ENCODE data around the gene CAMK1D. TPM values are rescaled to one million over a fixed set of nuclear protein-coding genes. Genes with fewer than 3 reads are reported as not detected.

Gene CAMK1D
- total RNA-seq, 2 experiments from 2014 or later, result 7.5 to 9.0 TPM

- Mint-ChIP-seq H3K36me3 (no peaks in the 10 kb centered on the region), H3K27me3 (no peaks in the 10 kb centered on the region), H3K9me3 (no peaks in the 10 kb centered on the region), H3K4me1 (no peaks in the 10 kb centered on the region), H3K4me3 (no peak overlapping the region), H3K27ac (no peak overlapping the region)
- POLR2A ChIA-PET, result no interaction called here
- DNase-seq (no peak), ATAC-seq (ENCODE audit: low read depth) (no peak)
Measured at GRCh38 chr10:12749760-12750478, 400.6 kb downstream of the CAMK1D start.

- H3K4me3 Mint-ChIP-seq, result no peak overlapping the region
- no peaks in the 10 kb centered on the region for H3K36me3 Mint-ChIP-seq
- no peaks in the 10 kb centered on the region for H3K4me1 Mint-ChIP-seq
- ATAC-seq (ENCODE audit: low read depth) (no peak), DNase-seq (no peak)
- H3K27me3 Mint-ChIP-seq, result no peaks in the 10 kb centered on the region
- H3K9me3 Mint-ChIP-seq, result no peaks in the 10 kb centered on the region
- no peak overlapping the region for H3K27ac Mint-ChIP-seq
- POLR2A ChIA-PET, result no interaction called here
Measured at GRCh38 chr10:12750526-12751201, 401.3 kb downstream of the CAMK1D start.

- no peaks in the 10 kb centered on the region for H3K36me3 Mint-ChIP-seq
- POLR2A ChIA-PET, result no interaction called here
- H3K4me3 Mint-ChIP-seq, result no peak overlapping the region
- no peak for DNase-seq
- no peaks in the 10 kb centered on the region for H3K9me3 Mint-ChIP-seq
- ATAC-seq (ENCODE audit: low read depth), result no peak
- no peaks in the 10 kb centered on the region for H3K27me3 Mint-ChIP-seq
- H3K4me1 Mint-ChIP-seq, result no peaks in the 10 kb centered on the region
- H3K27ac Mint-ChIP-seq, result no peak overlapping the region
Measured at GRCh38 chr10:12755075-12755474, 405.7 kb downstream of the CAMK1D start.

GRCh38 chr10:12757351-12757750 lies 408.0 kb downstream of the CAMK1D start:
- DNase-seq, result no peak
- no peaks in the 10 kb centered on the region for H3K4me1 Mint-ChIP-seq
- no peaks in the 10 kb centered on the region for H3K36me3 Mint-ChIP-seq
- ATAC-seq (ENCODE audit: low read depth), result no peak
- no peak overlapping the region for H3K4me3 Mint-ChIP-seq
- POLR2A ChIA-PET, result no interaction called here
- no peaks in the 10 kb centered on the region for H3K27me3 Mint-ChIP-seq
- no peaks in the 10 kb centered on the region for H3K9me3 Mint-ChIP-seq
- H3K27ac Mint-ChIP-seq, result no peak overlapping the region

GRCh38 chr10:12758271-12758670 lies 408.9 kb downstream of the CAMK1D start:
- H3K27ac Mint-ChIP-seq, result no peak overlapping the region
- no peaks in the 10 kb centered on the region for H3K27me3 Mint-ChIP-seq
- DNase-seq (no peak), ATAC-seq (ENCODE audit: low read depth) (no peak)
- H3K36me3 Mint-ChIP-seq, result no peaks in the 10 kb centered on the region
- no peaks in the 10 kb centered on the region for H3K9me3 Mint-ChIP-seq
- no peak overlapping the region for H3K4me3 Mint-ChIP-seq
- H3K4me1 Mint-ChIP-seq, result no peaks in the 10 kb centered on the region
- POLR2A ChIA-PET, result no interaction called here

GRCh38 chr10:12766223-12766622 lies 416.9 kb downstream of the CAMK1D start:
- Mint-ChIP-seq H3K4me1 (no peaks in the 10 kb centered on the region), H3K27ac (no peak overlapping the region), H3K9me3 (no peaks in the 10 kb centered on the region), H3K4me3 (no peak overlapping the region), H3K27me3 (peaks cover 3% of the 10 kb centered on the region), H3K36me3 (no peaks in the 10 kb centered on the region)
- ATAC-seq (ENCODE audit: low read depth), result no peak
- POLR2A ChIA-PET, result no interaction called here
- DNase-seq, result no peak

- ATAC-seq (ENCODE audit: low read depth) (no peak), DNase-seq (no peak)
- no peaks in the 10 kb centered on the region for H3K4me1 Mint-ChIP-seq
- no peaks in the 10 kb centered on the region for H3K9me3 Mint-ChIP-seq
- no peak overlapping the region for H3K27ac Mint-ChIP-seq
- no peaks in the 10 kb centered on the region for H3K36me3 Mint-ChIP-seq
- H3K27me3 Mint-ChIP-seq, result peaks cover 3% of the 10 kb centered on the region
- no peak overlapping the region for H3K4me3 Mint-ChIP-seq
- POLR2A ChIA-PET, result no interaction called here
Measured at GRCh38 chr10:12768156-12769100, 419.1 kb downstream of the CAMK1D start.

GRCh38 chr10:12769323-12770044 lies 420.1 kb downstream of the CAMK1D start:
- POLR2A ChIA-PET, result no interaction called here
- DNase-seq (no peak), ATAC-seq (ENCODE audit: low read depth) (no peak)
- Mint-ChIP-seq H3K9me3 (no peaks in the 10 kb centered on the region), H3K4me3 (no peak overlapping the region), H3K36me3 (no peaks in the 10 kb centered on the region), H3K27ac (no peak overlapping the region), H3K4me1 (no peaks in the 10 kb centered on the region), H3K27me3 (peaks cover 3% of the 10 kb centered on the region)

- ATAC-seq (ENCODE audit: low read depth), result no peak
- H3K9me3 Mint-ChIP-seq, result no peaks in the 10 kb centered on the region
- no peaks in the 10 kb centered on the region for H3K4me1 Mint-ChIP-seq
- POLR2A ChIA-PET, result no interaction called here
- no peaks in the 10 kb centered on the region for H3K36me3 Mint-ChIP-seq
- H3K4me3 Mint-ChIP-seq, result no peak overlapping the region
- no peak for DNase-seq
- H3K27me3 Mint-ChIP-seq, result peaks cover 3% of the 10 kb centered on the region
- no peak overlapping the region for H3K27ac Mint-ChIP-seq
Measured at GRCh38 chr10:12771981-12772760, 422.8 kb downstream of the CAMK1D start.

GRCh38 chr10:12772797-12773587 lies 423.6 kb downstream of the CAMK1D start:
- Mint-ChIP-seq H3K4me1 (no peaks in the 10 kb centered on the region), H3K27me3 (peaks cover 3% of the 10 kb centered on the region), H3K4me3 (no peak overlapping the region), H3K9me3 (no peaks in the 10 kb centered on the region), H3K36me3 (no peaks in the 10 kb centered on the region), H3K27ac (no peak overlapping the region)
- ATAC-seq (ENCODE audit: low read depth), result no peak
- no peak for DNase-seq
- POLR2A ChIA-PET, result no interaction called here

- H3K4me1 Mint-ChIP-seq, result no peaks in the 10 kb centered on the region
- H3K27me3 Mint-ChIP-seq, result peaks cover 3% of the 10 kb centered on the region
- H3K4me3 Mint-ChIP-seq, result no peak overlapping the region
- no peak overlapping the region for H3K27ac Mint-ChIP-seq
- ATAC-seq (ENCODE audit: low read depth) (no peak), DNase-seq (no peak)
- no peaks in the 10 kb centered on the region for H3K9me3 Mint-ChIP-seq
- H3K36me3 Mint-ChIP-seq, result no peaks in the 10 kb centered on the region
- POLR2A ChIA-PET, result no interaction called here
Measured at GRCh38 chr10:12774204-12774894, 425.0 kb downstream of the CAMK1D start.
